IPS DF 19.7 (cell line): ENCODE results near the gene PTTG1.

Experiments
- DNase-seq: peaks from one replicate; pipeline ENCODE4 v3.0.0-alpha.2; 2013; ENCODE audit warnings: low read depth, low spot score

The PTTG1 gene

DNA sequence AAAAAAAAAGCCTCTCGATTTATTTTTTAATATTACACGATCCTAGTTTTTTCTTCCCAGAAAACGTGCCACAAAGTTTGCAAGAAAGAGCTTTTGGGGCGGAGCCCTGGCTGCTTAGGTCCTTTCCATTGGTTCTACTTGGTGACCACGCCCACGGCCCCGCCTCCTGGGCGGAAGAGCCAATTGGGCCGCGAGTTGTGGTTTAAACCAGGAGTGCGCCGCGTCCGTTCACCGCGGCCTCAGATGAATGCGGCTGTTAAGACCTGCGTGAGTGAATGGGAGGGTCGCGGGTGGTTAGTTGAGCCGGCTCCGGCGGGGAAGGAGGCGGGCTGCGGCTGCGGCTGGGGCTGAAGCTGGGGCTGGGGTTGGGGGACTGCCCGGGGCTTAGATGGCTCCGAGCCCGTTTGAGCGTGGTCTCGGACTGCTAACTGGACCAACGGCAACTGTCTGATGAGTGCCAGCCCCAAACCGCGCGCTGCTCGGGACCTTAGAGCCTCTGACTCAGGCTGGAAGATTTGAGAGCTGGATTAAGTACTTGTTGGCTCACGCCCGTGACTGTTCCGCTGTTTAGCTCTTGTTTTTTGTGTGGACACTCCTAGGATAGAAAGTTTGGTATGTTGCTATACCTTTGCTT lies at the start of gene PTTG1:
Gene PTTG1 (plus strand): TSS at position 231 of the 634 bp plus-strand sequence. CDS start 458 bp downstream, outside the sequence.
- peak; percentile 86 for DNase-seq

GRCh38 chr5:160375166-160375565 lies 46.5 kb upstream of the PTTG1 start:
- DNase-seq: no peak

GRCh38 chr5:160375701-160376100 lies 46.0 kb upstream of the PTTG1 start:
- DNase-seq: no peak

- no peak for DNase-seq
Observed at GRCh38 chr5:160376416-160376815, 45.2 kb upstream of the PTTG1 start.

DNA sequence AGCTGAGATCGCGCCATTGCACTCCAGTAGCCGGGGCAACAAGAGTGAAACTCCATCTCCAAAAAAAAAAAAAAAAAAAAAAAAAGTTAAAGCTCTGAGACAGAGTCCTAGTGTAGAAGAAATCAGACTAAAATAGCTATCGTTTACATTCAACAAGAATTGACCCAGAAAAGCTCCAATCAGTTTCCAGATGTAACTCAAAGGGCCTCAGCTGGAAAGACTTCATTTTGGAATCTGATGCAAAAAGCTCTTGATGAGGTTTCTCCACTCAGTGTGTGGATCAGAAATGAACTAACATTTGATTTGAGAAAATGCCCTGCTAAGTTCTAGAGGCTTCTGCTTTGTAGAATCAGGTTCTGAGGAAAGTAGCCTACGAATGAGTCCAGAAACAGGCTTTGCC lies 44.0 kb upstream of the PTTG1 start:
- DNase-seq: no peak

GRCh38 chr5:160378330-160378729 lies 43.3 kb upstream of the PTTG1 start:
- no peak for DNase-seq

DNA sequence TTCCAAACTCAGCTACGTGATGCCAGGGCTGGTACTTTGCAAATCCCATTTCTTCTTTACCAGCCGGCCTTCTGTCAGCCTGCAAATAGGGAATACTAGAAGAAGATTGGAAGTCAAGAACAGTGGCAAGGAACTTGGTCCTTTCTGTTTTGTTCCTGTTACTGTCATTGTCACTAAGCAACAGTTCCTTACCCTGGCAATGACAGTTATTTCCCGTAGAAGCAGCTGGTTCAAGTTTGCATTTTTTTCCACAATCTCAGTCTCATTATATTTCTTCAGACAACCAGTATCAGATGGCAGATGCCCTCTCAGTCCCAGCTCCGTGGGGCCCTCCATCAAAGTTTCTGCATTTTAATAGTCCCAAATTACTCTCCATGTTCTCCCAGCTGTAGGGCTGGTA lies 42.1 kb upstream of the PTTG1 start:
- DNase-seq: no peak

GRCh38 chr5:160380041-160380440 lies 41.6 kb upstream of the PTTG1 start:
- DNase-seq: no peak

DNA sequence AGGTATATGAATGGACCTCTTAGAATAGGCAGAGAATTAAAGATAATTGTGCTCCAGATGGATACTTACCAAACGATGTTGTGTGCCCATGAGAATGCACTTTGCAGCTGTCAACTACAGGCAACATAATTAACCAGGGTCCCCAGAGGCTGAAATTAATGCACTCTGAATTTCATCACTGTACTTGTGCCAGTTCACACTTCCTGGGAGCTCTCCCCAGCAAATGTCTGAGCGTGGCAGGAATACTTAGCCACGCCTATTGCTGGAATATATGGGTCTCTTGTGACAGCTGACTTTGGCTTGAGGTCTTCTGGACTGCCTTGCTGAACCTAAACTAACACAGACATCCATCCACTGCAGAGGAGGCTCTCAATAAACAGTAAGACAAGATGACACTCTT lies 39.3 kb upstream of the PTTG1 start:
- DNase-seq: no peak

DNA sequence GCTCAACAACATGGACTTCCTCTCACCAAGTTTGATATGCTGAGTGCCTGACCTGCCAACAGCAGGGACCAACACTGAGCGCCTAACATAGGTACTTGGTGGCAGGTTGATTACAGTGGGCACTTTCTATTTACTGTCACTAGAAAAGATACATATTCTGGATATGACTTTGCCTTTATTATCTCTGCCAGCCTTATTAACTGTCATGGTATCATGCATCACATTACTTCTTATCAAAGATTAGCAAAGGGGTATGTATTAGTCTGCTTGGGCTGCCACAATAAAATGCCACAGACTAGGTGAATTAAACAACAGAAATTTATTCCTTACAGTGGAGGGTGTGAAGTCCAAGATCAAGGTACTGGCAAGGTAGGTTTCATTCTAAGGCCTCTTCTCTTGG lies 37.0 kb upstream of the PTTG1 start:
- no peak for DNase-seq

DNA sequence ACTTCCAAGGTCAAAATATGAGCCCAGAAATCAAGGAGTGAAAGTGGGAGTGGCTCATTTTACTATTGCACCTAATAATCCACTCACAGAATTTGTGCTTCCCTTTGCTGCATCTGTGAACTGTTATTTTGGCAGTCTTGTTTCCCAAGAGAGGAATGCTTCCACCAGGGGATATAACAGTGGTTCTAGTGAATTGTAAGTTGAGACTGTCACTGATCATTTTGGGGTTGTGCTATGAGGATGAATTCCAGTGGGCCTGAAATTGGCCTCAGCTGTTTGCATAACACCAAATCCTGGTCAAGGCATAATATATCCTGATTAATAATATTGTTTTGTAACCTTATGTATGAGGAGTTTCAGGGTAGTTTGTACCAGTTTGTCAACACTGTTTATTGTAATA lies 36.2 kb upstream of the PTTG1 start:
- DNase-seq: no peak

GRCh38 chr5:160387445-160387844 lies 34.2 kb upstream of the PTTG1 start:
- no peak for DNase-seq

- DNase-seq: no peak
Observed at GRCh38 chr5:160390787-160391696, 30.6 kb upstream of the PTTG1 start.

DNA sequence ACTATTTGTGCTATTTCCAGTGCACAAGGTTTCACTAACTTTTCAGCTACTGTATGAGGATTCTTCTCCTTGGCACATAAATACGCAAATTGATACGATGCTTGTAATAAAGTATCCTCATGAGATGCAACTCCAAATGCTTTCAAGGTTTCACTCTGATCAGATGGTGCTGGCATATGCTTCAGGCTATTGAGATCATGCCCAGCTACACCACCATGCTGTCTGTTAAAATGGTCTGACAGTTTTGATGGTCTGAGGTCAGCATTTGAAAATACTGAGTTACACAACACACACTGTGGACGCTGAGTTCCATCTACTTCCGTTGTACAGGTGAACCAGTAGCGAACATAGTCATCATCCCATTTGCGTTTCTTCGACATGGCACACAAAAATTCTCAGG lies 26.5 kb upstream of the PTTG1 start:
- no peak for DNase-seq

DNA sequence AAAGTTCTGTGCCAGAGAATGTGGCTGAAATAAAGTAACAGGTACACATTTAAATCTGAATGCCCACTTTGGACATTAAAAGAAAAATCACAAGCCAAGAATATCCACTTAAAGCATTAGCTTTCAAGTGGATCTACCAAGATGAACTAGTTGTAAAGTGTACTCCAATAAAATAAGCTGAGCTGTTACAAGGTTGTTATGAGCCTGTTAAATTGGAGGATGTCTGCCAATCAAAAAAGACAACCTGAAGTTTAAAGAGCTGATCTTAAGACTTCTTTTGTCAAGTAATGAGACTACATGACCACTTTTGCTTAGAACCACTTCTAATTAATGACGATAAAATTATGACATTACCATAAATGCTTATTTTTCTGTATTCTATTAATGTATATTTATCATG lies 24.2 kb upstream of the PTTG1 start:
- DNase-seq: no peak

DNA sequence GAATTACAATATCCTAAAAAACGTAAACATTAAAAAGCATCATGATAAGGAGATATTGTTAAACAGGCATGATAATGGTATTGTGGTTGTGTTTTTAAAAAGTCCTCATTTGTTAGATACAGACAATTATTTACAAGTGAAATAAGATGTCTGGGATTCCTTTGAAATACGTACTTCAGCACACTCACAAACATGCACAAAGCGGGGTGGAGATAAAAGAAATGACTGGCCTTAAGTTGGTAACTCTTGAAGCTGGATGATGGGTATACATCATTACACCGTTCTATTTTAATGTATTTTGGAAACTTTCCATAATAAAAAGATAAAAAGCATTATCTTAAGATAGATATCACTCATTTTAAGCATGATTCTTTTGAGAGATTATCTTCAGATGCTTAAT lies 22.8 kb upstream of the PTTG1 start:
- DNase-seq: no peak

GRCh38 chr5:160399402-160400353 lies 22.0 kb upstream of the PTTG1 start, which contains the start of gene FAM200C:
Gene FAM200C, minus strand, starts transcription at chr5:160400054. Its CDS starts 4,564 bp downstream, at chr5:160395490.
- DNase-seq: no peak

- peak; percentile 68 for DNase-seq
Observed at GRCh38 chr5:160418561-160419457, 2.8 kb upstream of the PTTG1 start, which contains the start of gene SLU7. Gene SLU7, minus strand, starts transcription at chr5:160419081. Its CDS starts 3,787 bp downstream, at chr5:160415294.

DNA sequence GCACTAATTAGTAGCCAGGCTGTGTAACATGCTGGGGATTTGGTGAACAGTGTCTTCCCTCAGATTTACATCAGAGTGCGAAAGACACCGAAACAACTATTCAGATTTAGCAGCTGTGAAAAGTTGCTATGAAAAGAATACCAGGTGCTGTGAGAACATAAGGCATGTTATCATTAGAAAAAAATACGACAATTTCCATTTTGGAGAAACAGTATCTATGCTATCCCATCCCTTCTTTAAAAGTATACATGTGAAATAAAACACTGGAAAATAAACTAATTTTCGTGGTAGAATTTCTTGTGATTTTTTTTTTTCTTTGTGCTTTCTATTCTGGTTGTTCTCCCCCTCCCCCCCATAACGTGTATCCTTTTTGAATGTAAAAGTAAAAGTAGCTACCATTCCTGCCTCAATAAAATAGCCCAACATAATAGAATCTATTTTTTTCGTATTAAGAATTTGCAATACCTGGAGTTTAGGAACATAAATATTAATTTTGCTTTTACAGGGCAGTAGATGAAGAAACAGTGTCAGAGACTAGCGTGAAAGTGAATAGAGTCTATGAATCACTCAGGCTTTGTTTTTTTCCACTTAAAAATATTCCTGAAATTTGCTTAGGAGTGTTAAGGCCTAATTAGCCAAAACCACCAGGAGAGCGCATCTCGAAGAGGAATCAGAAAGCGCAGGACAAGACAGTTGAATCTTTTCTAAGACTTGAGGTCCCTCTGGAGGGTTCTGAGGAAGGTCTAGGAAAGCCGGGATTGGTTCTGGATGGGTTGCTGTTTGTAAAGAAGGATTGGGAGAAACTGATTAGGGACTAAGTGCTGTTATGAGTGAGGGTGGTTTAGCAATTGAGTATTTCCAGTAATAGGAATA lies 2.0 kb upstream of the PTTG1 start:
- no peak for DNase-seq

DNA sequence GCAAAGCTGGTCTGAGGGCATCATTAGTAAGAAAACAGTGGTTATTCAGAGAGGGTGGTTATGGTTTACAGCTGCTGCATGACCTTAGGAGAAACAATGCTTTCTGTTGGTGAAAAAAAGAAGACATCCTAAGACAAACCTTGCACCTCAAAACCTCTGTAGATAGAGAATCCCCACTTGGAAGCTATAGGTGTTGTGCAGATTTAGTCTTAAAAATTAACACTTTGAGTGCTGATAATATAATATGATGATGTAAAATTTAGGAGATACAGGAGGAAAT lies 1.4 kb upstream of the PTTG1 start:
- DNase-seq: no peak
